ENCODE data around the gene MTCP1.

MTCP1 gene

GRCh38 chrX:155070975-155071693 lies at the start of gene MTCP1, which contains the start of the genes BRCC3 and CMC4:
Gene MTCP1 (minus strand): TSS chrX:155071136. CDS start chrX:155066010, 5,126 bp downstream.
Gene BRCC3 (plus strand): TSS chrX:155071508. CDS start chrX:155071528, 20 bp downstream.
Gene CMC4 (minus strand): TSS chrX:155071136. CDS start chrX:155064023, 7,113 bp downstream.
- no peaks in the 10 kb centered on the region for H3K27me3 ChIP-seq (ENCODE audit: control insufficient read depth, insufficient read depth, low read length)
- peak within 1 kb of the TSS; percentile 82 for H3K9ac ChIP-seq (ENCODE audit: low read length)
- H3K4me1 ChIP-seq (ENCODE audit: control insufficient read depth, low read depth, low read length), result no peaks in the 10 kb centered on the region
- H3K4me3 ChIP-seq (ENCODE audit: low read length), result peak within 1 kb of the TSS; percentile 88
- H3K36me3 ChIP-seq (ENCODE audit: control insufficient read depth, low read depth, low read length), result peaks cover 11% of the 10 kb centered on the region
- no peak within 1 kb of the TSS for H3K27ac ChIP-seq (ENCODE audit: low read length)
- H3K9me3 ChIP-seq (ENCODE audit: control insufficient read depth, low read depth, low read length), result peaks cover 17% of the 10 kb centered on the region

- no peaks in the 10 kb centered on the region for H3K36me3 ChIP-seq (ENCODE audit: control insufficient read depth, low read depth, low read length)
- H3K9ac ChIP-seq (ENCODE audit: low read length), result no peak overlapping the region
- no peak overlapping the region for H3K4me3 ChIP-seq (ENCODE audit: low read length)
- H3K4me1 ChIP-seq (ENCODE audit: control insufficient read depth, low read depth, low read length), result no peaks in the 10 kb centered on the region
- H3K27ac ChIP-seq (ENCODE audit: low read length), result no peak overlapping the region
- peaks cover 13% of the 10 kb centered on the region for H3K9me3 ChIP-seq (ENCODE audit: control insufficient read depth, low read depth, low read length)
- H3K27me3 ChIP-seq (ENCODE audit: control insufficient read depth, insufficient read depth, low read length), result no peaks in the 10 kb centered on the region
Measured at GRCh38 chrX:155115174-155115819, 44.4 kb upstream of the MTCP1 start.

- H3K4me3 ChIP-seq (ENCODE audit: low read length), result no peak overlapping the region
- peaks cover 20% of the 10 kb centered on the region for H3K9me3 ChIP-seq (ENCODE audit: control insufficient read depth, low read depth, low read length)
- no peaks in the 10 kb centered on the region for H3K27me3 ChIP-seq (ENCODE audit: control insufficient read depth, insufficient read depth, low read length)
- no peak overlapping the region for H3K9ac ChIP-seq (ENCODE audit: low read length)
- no peak overlapping the region for H3K27ac ChIP-seq (ENCODE audit: low read length)
- no peaks in the 10 kb centered on the region for H3K4me1 ChIP-seq (ENCODE audit: control insufficient read depth, low read depth, low read length)
- H3K36me3 ChIP-seq (ENCODE audit: control insufficient read depth, low read depth, low read length), result no peaks in the 10 kb centered on the region
Measured at GRCh38 chrX:155113097-155113496, 42.2 kb upstream of the MTCP1 start.

GRCh38 chrX:155112171-155112570 lies 41.2 kb upstream of the MTCP1 start:
- H3K4me3 ChIP-seq (ENCODE audit: low read length), result no peak overlapping the region
- no peak overlapping the region for H3K27ac ChIP-seq (ENCODE audit: low read length)
- H3K9me3 ChIP-seq (ENCODE audit: control insufficient read depth, low read depth, low read length), result peaks cover 20% of the 10 kb centered on the region
- H3K4me1 ChIP-seq (ENCODE audit: control insufficient read depth, low read depth, low read length), result no peaks in the 10 kb centered on the region
- H3K27me3 ChIP-seq (ENCODE audit: control insufficient read depth, insufficient read depth, low read length), result no peaks in the 10 kb centered on the region
- no peaks in the 10 kb centered on the region for H3K36me3 ChIP-seq (ENCODE audit: control insufficient read depth, low read depth, low read length)
- H3K9ac ChIP-seq (ENCODE audit: low read length), result no peak overlapping the region

- Histone ChIP-seq H3K9me3 (ENCODE audit: control insufficient read depth, low read depth, low read length) (peaks cover 14% of the 10 kb centered on the region), H3K4me3 (ENCODE audit: low read length) (no peak overlapping the region), H3K27ac (ENCODE audit: low read length) (no peak overlapping the region), H3K4me1 (ENCODE audit: control insufficient read depth, low read depth, low read length) (no peaks in the 10 kb centered on the region), H3K27me3 (ENCODE audit: control insufficient read depth, insufficient read depth, low read length) (no peaks in the 10 kb centered on the region), H3K9ac (ENCODE audit: low read length) (no peak overlapping the region), H3K36me3 (ENCODE audit: control insufficient read depth, low read depth, low read length) (no peaks in the 10 kb centered on the region)
Measured at GRCh38 chrX:155108427-155108826, 37.5 kb upstream of the MTCP1 start.

GRCh38 chrX:155105919-155106318 lies 35.0 kb upstream of the MTCP1 start:
- H3K4me1 ChIP-seq (ENCODE audit: control insufficient read depth, low read depth, low read length), result no peaks in the 10 kb centered on the region
- no peak overlapping the region for H3K9ac ChIP-seq (ENCODE audit: low read length)
- no peak overlapping the region for H3K27ac ChIP-seq (ENCODE audit: low read length)
- H3K27me3 ChIP-seq (ENCODE audit: control insufficient read depth, insufficient read depth, low read length), result no peaks in the 10 kb centered on the region
- H3K36me3 ChIP-seq (ENCODE audit: control insufficient read depth, low read depth, low read length), result no peaks in the 10 kb centered on the region
- peaks cover 9% of the 10 kb centered on the region for H3K9me3 ChIP-seq (ENCODE audit: control insufficient read depth, low read depth, low read length)
- H3K4me3 ChIP-seq (ENCODE audit: low read length), result no peak overlapping the region

- Histone ChIP-seq H3K4me1 (ENCODE audit: control insufficient read depth, low read depth, low read length) (no peaks in the 10 kb centered on the region), H3K9me3 (ENCODE audit: control insufficient read depth, low read depth, low read length) (peaks cover 4% of the 10 kb centered on the region), H3K27me3 (ENCODE audit: control insufficient read depth, insufficient read depth, low read length) (no peaks in the 10 kb centered on the region), H3K27ac (ENCODE audit: low read length) (no peak overlapping the region), H3K9ac (ENCODE audit: low read length) (no peak overlapping the region), H3K36me3 (ENCODE audit: control insufficient read depth, low read depth, low read length) (peaks cover 7% of the 10 kb centered on the region), H3K4me3 (ENCODE audit: low read length) (no peak overlapping the region)
Measured at GRCh38 chrX:155094468-155095061, 23.6 kb upstream of the MTCP1 start.

- Histone ChIP-seq H3K27ac (ENCODE audit: low read length) (no peak overlapping the region), H3K27me3 (ENCODE audit: control insufficient read depth, insufficient read depth, low read length) (no peaks in the 10 kb centered on the region), H3K4me3 (ENCODE audit: low read length) (no peak overlapping the region), H3K9ac (ENCODE audit: low read length) (no peak overlapping the region), H3K36me3 (ENCODE audit: control insufficient read depth, low read depth, low read length) (peaks cover 7% of the 10 kb centered on the region), H3K4me1 (ENCODE audit: control insufficient read depth, low read depth, low read length) (no peaks in the 10 kb centered on the region), H3K9me3 (ENCODE audit: control insufficient read depth, low read depth, low read length) (peaks cover 5% of the 10 kb centered on the region)
Measured at GRCh38 chrX:155086961-155087735, 16.2 kb upstream of the MTCP1 start.

- H3K27me3 ChIP-seq (ENCODE audit: control insufficient read depth, insufficient read depth, low read length), result no peaks in the 10 kb centered on the region
- peaks cover 7% of the 10 kb centered on the region for H3K36me3 ChIP-seq (ENCODE audit: control insufficient read depth, low read depth, low read length)
- H3K4me3 ChIP-seq (ENCODE audit: low read length), result no peak overlapping the region
- H3K9me3 ChIP-seq (ENCODE audit: control insufficient read depth, low read depth, low read length), result peaks cover 5% of the 10 kb centered on the region
- H3K4me1 ChIP-seq (ENCODE audit: control insufficient read depth, low read depth, low read length), result no peaks in the 10 kb centered on the region
- H3K9ac ChIP-seq (ENCODE audit: low read length), result no peak overlapping the region
- no peak overlapping the region for H3K27ac ChIP-seq (ENCODE audit: low read length)
Measured at GRCh38 chrX:155086202-155086840, 15.4 kb upstream of the MTCP1 start.

GRCh38 chrX:155071694-155072280 lies 851 bp upstream of the MTCP1 start:
- Histone ChIP-seq H3K36me3 (ENCODE audit: control insufficient read depth, low read depth, low read length) (peaks cover 14% of the 10 kb centered on the region), H3K4me3 (ENCODE audit: low read length) (peak overlapping the region; percentile 88), H3K4me1 (ENCODE audit: control insufficient read depth, low read depth, low read length) (no peaks in the 10 kb centered on the region), H3K27ac (ENCODE audit: low read length) (no peak overlapping the region), H3K9me3 (ENCODE audit: control insufficient read depth, low read depth, low read length) (peaks cover 14% of the 10 kb centered on the region), H3K9ac (ENCODE audit: low read length) (peak overlapping the region; percentile 82), H3K27me3 (ENCODE audit: control insufficient read depth, insufficient read depth, low read length) (no peaks in the 10 kb centered on the region)

Data from iPS-18a (cell line).